GM23248 (cell line): ENCODE measurements around the gene SNAPC4. TPM values are rescaled to one million over a fixed set of nuclear protein-coding genes. Genes with fewer than 3 reads are reported as not detected.

ENCODE experiments used
- DNase-seq: peaks from one replicate; pipeline ENCODE4 v3.0.0-alpha.2; 2015
- H2AFZ ChIP-seq: fragments of 200-600 bp; sonication (generic); 2 replicates; pipeline ENCODE4 v1.6.1; 2016; ENCODE audit warnings: antibody characterized with exemption
- H3F3A ChIP-seq: fragments of 200-600 bp; sonication (generic); 2 replicates; pipeline ENCODE4 v1.6.1; 2016; ENCODE audit warnings: mild to moderate bottlenecking, antibody characterized with exemption, mixed run types; ENCODE audit not compliant: insufficient read depth
- H3K27ac ChIP-seq: fragments of 200-600 bp; sonication (generic); 2 replicates; pipeline ENCODE4 v1.5.1; 2016; ENCODE audit warnings: mild to moderate bottlenecking
- H3K27me3 ChIP-seq: fragments of 200-600 bp; sonication (generic); replicated peaks from 2 replicates; pipeline ENCODE4 v1.6.1; 2016; ENCODE audit warnings: mild to moderate bottlenecking; ENCODE audit not compliant: insufficient read depth
- H3K36me3 ChIP-seq: fragments of 200-600 bp; sonication (generic); 2 replicates; pipeline ENCODE4 v1.6.1; 2016; ENCODE audit warnings: low read depth, mild to moderate bottlenecking
- H3K4me1 ChIP-seq: fragments of 200-600 bp; sonication (generic); 2 replicates; pipeline ENCODE4 v1.6.1; 2016; ENCODE audit warnings: mild to moderate bottlenecking; ENCODE audit not compliant: insufficient read depth
- H3K4me2 ChIP-seq: fragments of 200-600 bp; sonication (generic); one replicate; pipeline ENCODE4 v1.6.1; 2016; ENCODE audit warnings: mild to moderate bottlenecking; ENCODE audit not compliant: unreplicated experiment
- H3K4me3 ChIP-seq: fragments of 200-600 bp; sonication (generic); 2 replicates; pipeline ENCODE4 v1.5.1; 2016; ENCODE audit warnings: mild to moderate bottlenecking
- H3K79me2 ChIP-seq: fragments of 200-600 bp; sonication (generic); 2 replicates; pipeline ENCODE4 v1.6.1; 2016; ENCODE audit warnings: mild to moderate bottlenecking; ENCODE audit not compliant: insufficient read depth
- H3K9ac ChIP-seq: fragments of 200-600 bp; sonication (generic); 2 replicates; pipeline ENCODE4 v1.6.1; 2016; ENCODE audit warnings: mild to moderate bottlenecking
- H3K9me2 ChIP-seq: fragments of 200-600 bp; sonication (generic); 2 replicates; pipeline ENCODE4 v1.6.1; 2016; ENCODE audit warnings: mixed run types, mild to moderate bottlenecking, moderate library complexity; ENCODE audit not compliant: insufficient read depth
- H3K9me3 ChIP-seq: fragments of 200-600 bp; sonication (generic); one replicate; pipeline ENCODE4 v1.6.1; 2017; ENCODE audit warnings: low read depth
- H4K20me1 ChIP-seq: fragments of 200-600 bp; sonication (generic); 2 replicates; pipeline ENCODE4 v1.6.0; 2016; ENCODE audit not compliant: insufficient read depth
- EZH2 ChIP-seq: fragments of 200-600 bp; sonication (generic); IDR thresholded peaks from 2 replicates; pipeline ENCODE4 v1.6.1; 2018; ENCODE audit warnings: antibody characterized with exemption, mild to moderate bottlenecking; ENCODE audit not compliant: insufficient read depth, poor library complexity, severe bottlenecking
- EZH2phosphoT487 ChIP-seq: fragments of 200-600 bp; sonication (generic); IDR thresholded peaks from 2 replicates; pipeline ENCODE4 v1.6.1; 2018; ENCODE audit warnings: antibody characterized with exemption, moderate library complexity, mild to moderate bottlenecking, low read depth; ENCODE audit not compliant: insufficient read depth
- WGBS, 2 experiments: methylation state at CpG; one replicate each; pipeline ENCODE4 v1.1.6; 2015 to 2017; ENCODE audit warnings: low lambda C conversion rate in 2 of 2, low coverage in 1 of 2; ENCODE audit errors: missing lambda C conversion rate in 2 of 2; 5-methylcytosine and 5-hydroxymethylcytosine counted together
- in situ Hi-C: fragments of 300-500 bp; cut with MboI; formaldehyde crosslinking; loops from 2 replicates; pipeline ENCODE4 v1.15.0; 2020
- polyA plus RNA-seq: library from polyadenylated mRNA; unstranded; fragments of >200 nt; fragmentation: Nextera tagmentation; extraction: Ambion mirVana; gene quantifications from 2 replicates; pipeline ENCODE4 v1.2.1, GENCODE V29; 2016
- total RNA-seq: library from RNA; depleted of rRNA; stranded (reverse); fragments of >200 nt; shearing (Covaris generic); gene quantifications from 2 replicates; pipeline ENCODE4 v1.2.3, GENCODE V29; 2014

SNAPC4 gene
- total and polyA plus RNA-seq, 2 experiments from 2014 or later, result 4.4 to 5.2 TPM

GRCh38 chr9:136381966-136382513 lies 17.9 kb downstream of the SNAPC4 start:
- Histone ChIP-seq H3K9ac (no peak overlapping the region), H3K79me2 (no peaks in the 10 kb centered on the region), H3K9me2 (no peaks in the 10 kb centered on the region), H3K36me3 (peaks cover 10% of the 10 kb centered on the region; the same call in 1 of the 2 replicates), H3K27me3 (no peaks in the 10 kb centered on the region), H3K27ac (no peak overlapping the region), H3K4me3 (no peak overlapping the region), H3K4me2 (no peak overlapping the region), H3K4me1 (no peaks in the 10 kb centered on the region), H2AFZ (no peak overlapping the region), H3K9me3 (no peaks in the 10 kb centered on the region), H4K20me1 (no peaks in the 10 kb centered on the region), H3F3A (no peaks in the 10 kb centered on the region)
- in situ Hi-C loops, result no loop called here
- 89 to 91% methylated on average over 21 to 25 of the region's 25 CpGs for WGBS, 2 experiments
- TF ChIP-seq EZH2phosphoT487, result no peak
- TF ChIP-seq EZH2, result no peak
- DNase-seq, result no peak

- Histone ChIP-seq H3K27me3 (no peaks in the 10 kb centered on the region), H4K20me1 (no peaks in the 10 kb centered on the region), H3K27ac (no peak overlapping the region), H3K4me2 (no peak overlapping the region), H3K4me1 (no peaks in the 10 kb centered on the region), H3F3A (no peaks in the 10 kb centered on the region), H3K9ac (no peak overlapping the region), H3K79me2 (no peaks in the 10 kb centered on the region), H3K36me3 (peaks cover 9% of the 10 kb centered on the region; the same call in 1 of the 2 replicates), H3K9me2 (no peaks in the 10 kb centered on the region), H3K9me3 (no peaks in the 10 kb centered on the region), H2AFZ (no peak overlapping the region), H3K4me3 (no peak overlapping the region)
- TF ChIP-seq EZH2, result no peak
- no peak for TF ChIP-seq EZH2phosphoT487
- in situ Hi-C loops, result no loop called here
- DNase-seq, result no peak
- 82 to 85% methylated on average over 8 to 9 of the region's 9 CpGs for WGBS, 2 experiments
These were observed 18.7 kb downstream of the SNAPC4 start for GRCh38 chr9:136381311-136381710.

GRCh38 chr9:136380381-136380780 lies 19.6 kb downstream of the SNAPC4 start:
- H4K20me1 ChIP-seq, result no peaks in the 10 kb centered on the region
- H3K36me3 ChIP-seq, result peaks cover 3% of the 10 kb centered on the region; the same call in 1 of the 2 replicates
- no peak for DNase-seq
- no peaks in the 10 kb centered on the region for H3K9me2 ChIP-seq
- H3K27me3 ChIP-seq, result no peaks in the 10 kb centered on the region
- no peaks in the 10 kb centered on the region for H3K4me1 ChIP-seq
- WGBS, 2 experiments, result 90 to 93% methylated on average over 15 of the region's 17 CpGs
- H3F3A ChIP-seq, result no peaks in the 10 kb centered on the region
- in situ Hi-C loops, result no loop called here
- TF ChIP-seq EZH2 (no peak), EZH2phosphoT487 (no peak)
- H3K27ac ChIP-seq, result no peak overlapping the region
- no peak overlapping the region for H3K9ac ChIP-seq
- H3K4me2 ChIP-seq, result no peak overlapping the region
- no peak overlapping the region for H3K4me3 ChIP-seq
- H3K9me3 ChIP-seq, result no peaks in the 10 kb centered on the region
- no peak overlapping the region for H2AFZ ChIP-seq
- no peaks in the 10 kb centered on the region for H3K79me2 ChIP-seq

GRCh38 chr9:136379891-136380290 lies 20.1 kb downstream of the SNAPC4 start:
- Histone ChIP-seq H3K36me3 (peaks cover 3% of the 10 kb centered on the region; the same call in 1 of the 2 replicates), H3K79me2 (no peaks in the 10 kb centered on the region), H3K27me3 (no peaks in the 10 kb centered on the region), H3K4me2 (no peak overlapping the region), H3K27ac (no peak overlapping the region), H3K9me3 (no peaks in the 10 kb centered on the region), H4K20me1 (no peaks in the 10 kb centered on the region), H3F3A (no peaks in the 10 kb centered on the region), H3K9me2 (no peaks in the 10 kb centered on the region), H3K4me3 (no peak overlapping the region), H3K4me1 (no peaks in the 10 kb centered on the region), H3K9ac (no peak overlapping the region), H2AFZ (no peak overlapping the region)
- in situ Hi-C loops, result no loop called here
- TF ChIP-seq EZH2phosphoT487, result no peak
- TF ChIP-seq EZH2, result no peak
- DNase-seq, result no peak
- WGBS, 2 experiments, result 87 to 92% methylated on average over 11 of the region's 11 CpGs

- no peak for DNase-seq
- Histone ChIP-seq H3K4me3 (no peak overlapping the region), H3K9me2 (no peaks in the 10 kb centered on the region), H3F3A (no peaks in the 10 kb centered on the region), H2AFZ (no peak overlapping the region), H3K9ac (no peak overlapping the region), H3K27me3 (no peaks in the 10 kb centered on the region), H3K79me2 (no peaks in the 10 kb centered on the region), H3K4me2 (no peak overlapping the region), H3K36me3 (no peaks in the 10 kb centered on the region; the same call in 1 of the 2 replicates), H3K9me3 (no peaks in the 10 kb centered on the region), H3K27ac (no peak overlapping the region), H4K20me1 (no peaks in the 10 kb centered on the region), H3K4me1 (no peaks in the 10 kb centered on the region)
- in situ Hi-C loops, result no loop called here
- no peak for TF ChIP-seq EZH2phosphoT487
- no peak for TF ChIP-seq EZH2
- 96 to 97% methylated on average over 11 of the region's 11 CpGs for WGBS, 2 experiments
These were observed 20.6 kb downstream of the SNAPC4 start for GRCh38 chr9:136379401-136379800.
